SIG-M5 treated with dmso at 0.1 percent for 504 hours (cell line): Measurements from ENCODE around the gene KRTAP5-7.
"Not testable (repeated sequence)": the region's sequence is repeated elsewhere in the genome, so short reads cannot be mapped to it uniquely, and the experiment has no call there.

Experiments used
- DNase-seq: peaks from one replicate; lab custom pipeline; 2025; ENCODE audit not compliant: unreplicated experiment; lab: John Stamatoyannopoulos, UW

KRTAP5-7 gene

GRCh38 chr11:71556018-71556417 is 29.0 kb downstream of the KRTAP5-7 start:
- DNase-seq, result no peak

GRCh38 chr11:71557257-71557656 is 30.2 kb downstream of the KRTAP5-7 start:
- no peak for DNase-seq

- DNase-seq, result no peak
Measured at GRCh38 chr11:71558996-71559395, 31.9 kb downstream of the KRTAP5-7 start.

DNA sequence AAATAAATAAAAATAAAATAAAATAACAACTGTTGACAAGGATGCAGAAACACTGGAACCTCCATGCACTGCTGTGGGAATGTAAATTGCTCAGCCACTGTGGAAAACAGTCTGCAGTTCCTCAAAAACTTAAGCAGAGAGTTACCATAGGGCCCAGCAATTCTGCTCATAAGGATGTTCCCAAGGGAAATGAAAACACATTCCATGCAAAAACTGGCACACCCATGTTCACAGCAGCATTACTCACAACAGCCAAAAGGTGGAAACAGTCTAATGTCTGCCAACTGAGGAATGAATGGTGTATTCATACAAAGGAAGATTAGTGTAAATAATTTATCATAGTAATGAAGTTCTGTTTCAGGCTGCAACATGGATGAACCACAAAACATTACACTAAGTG is 35.1 kb downstream of the KRTAP5-7 start:
- no peak for DNase-seq

DNA sequence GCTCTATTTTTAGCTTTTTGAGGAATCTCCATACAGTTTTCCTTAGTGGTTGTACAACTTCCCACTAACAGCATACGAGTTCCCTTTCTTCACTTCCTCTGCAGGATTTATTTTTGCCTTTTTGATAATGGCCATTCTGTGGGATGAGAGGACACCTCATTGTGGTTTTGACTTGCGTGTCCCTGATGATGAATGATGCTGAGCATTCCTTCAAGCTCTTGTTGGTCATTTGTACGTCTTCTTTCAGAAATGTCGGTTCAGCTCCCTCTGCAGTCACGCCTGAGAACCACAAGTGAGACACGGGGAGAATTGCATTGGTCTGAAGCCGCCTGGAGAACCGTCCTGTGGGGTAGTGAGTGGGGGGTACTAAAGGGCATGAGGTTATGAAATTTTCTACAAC is 36.3 kb downstream of the KRTAP5-7 start:
- DNase-seq, result no peak

DNA sequence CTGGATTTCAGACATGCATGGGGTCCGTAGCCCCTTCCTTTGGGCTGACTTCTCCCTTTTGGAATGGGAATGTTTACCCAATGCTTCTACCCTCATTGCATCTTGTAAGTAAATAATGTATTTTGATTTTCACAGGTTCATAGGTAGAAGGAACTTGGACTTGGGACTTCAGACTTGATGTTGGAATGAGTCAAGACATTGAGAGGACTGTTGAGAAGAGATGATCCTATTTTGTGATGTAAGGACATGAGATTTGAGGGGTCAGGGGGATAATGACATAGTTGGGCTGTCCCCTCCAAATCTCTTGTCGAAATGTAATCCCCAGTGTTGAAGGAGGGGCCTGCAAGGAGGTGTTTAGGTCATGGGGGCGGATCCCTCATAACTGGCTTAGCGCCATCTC is 37.4 kb downstream of the KRTAP5-7 start:
- DNase-seq, result no peak

DNA sequence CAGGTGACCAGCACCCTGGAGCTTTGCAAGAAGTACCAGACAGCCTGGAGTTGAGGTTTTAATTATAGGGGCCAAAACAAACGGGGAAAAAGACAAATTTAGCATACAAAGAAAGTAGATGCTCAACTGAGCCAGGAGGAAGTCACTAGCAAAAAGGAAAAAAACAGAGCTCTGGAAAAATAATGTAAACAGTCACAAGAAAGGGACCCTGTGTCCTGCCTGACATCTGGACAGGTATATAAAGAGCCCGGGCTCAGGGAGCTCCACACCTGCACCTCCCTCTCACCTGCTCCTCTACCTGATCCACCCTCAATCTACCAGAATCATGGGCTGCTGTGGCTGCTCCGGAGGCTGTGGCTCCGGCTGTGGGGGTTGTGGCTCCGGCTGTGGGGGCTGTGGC is 38.2 kb downstream of the KRTAP5-7 start, which contains the start of gene KRTAP5-10:
Gene KRTAP5-10, plus strand, starts transcription at position 301 of the 400 bp plus-strand sequence. Its CDS starts 25 bp downstream, at position 326.
- no peak for DNase-seq

GRCh38 chr11:71566081-71566620 is 39.1 kb downstream of the KRTAP5-7 start:
- no peak for DNase-seq

DNA sequence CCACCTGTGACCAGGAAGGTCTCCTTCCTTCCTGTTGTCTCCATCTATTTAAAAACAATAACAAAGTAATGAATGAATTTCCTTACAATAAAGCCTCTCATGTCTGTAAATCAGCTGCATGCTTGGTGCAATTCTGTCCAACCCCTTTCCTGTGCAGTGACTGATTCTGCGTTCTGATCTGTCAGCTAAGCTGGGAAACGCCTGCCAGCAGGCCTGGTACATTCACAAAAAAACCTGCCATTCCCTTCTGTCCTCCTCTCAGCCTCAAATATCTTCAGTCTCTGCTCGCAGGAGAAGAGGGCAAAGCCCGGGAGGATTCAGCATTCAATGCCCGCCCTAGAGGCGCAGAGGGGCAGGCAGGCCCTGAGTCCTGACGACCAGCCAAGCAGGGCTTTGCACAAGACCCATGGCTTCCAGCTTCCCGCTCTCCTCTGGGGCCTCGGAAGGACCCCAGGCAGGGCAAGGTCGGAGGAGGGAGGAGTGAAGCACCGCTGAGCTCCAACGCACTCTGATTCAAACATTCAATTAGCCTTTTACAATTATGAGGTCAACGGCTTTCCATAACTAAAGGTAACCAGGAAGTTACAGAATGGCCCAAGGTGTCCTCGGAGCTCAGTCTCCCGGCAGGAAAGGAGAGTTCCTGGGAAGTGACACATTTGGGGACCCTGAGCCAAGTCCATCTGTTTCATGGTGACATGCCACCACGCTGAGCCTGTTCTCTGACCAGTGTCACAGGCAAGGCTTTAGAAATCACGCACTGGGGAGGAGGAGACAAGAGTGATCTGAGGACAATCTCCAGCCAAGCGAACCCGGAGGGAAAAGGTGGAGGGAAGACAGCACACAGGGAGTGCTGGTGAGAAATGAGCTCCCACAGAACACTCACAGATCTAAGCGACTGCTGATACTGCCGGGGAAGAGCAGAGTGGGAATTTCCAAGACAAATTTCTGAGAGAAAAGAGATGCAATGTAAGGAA is 39.8 kb downstream of the KRTAP5-7 start:
- DNase-seq, result not testable (repeated sequence)

DNA sequence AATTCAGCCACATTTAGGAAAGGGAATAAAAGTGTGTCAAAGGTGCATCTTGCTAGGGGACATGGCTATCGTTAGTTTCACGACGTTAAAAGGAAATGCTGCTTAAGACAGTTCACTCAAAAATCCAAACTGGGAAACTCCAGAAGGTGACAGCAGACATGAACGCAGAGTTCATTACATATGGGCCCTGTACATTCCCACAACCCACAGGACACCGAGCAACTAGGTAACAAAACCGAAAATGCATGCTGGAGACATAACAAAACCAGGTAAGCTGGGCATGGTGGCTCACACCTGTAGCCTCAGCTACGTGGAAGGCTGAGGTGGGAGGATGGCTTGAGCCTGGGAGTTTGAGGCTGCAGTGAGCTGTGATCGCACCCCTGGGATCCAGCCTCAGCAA is 40.6 kb downstream of the KRTAP5-7 start:
- DNase-seq, result not testable (repeated sequence)

GRCh38 chr11:71568704-71569349 is 41.8 kb downstream of the KRTAP5-7 start:
- DNase-seq, result no peak

DNA sequence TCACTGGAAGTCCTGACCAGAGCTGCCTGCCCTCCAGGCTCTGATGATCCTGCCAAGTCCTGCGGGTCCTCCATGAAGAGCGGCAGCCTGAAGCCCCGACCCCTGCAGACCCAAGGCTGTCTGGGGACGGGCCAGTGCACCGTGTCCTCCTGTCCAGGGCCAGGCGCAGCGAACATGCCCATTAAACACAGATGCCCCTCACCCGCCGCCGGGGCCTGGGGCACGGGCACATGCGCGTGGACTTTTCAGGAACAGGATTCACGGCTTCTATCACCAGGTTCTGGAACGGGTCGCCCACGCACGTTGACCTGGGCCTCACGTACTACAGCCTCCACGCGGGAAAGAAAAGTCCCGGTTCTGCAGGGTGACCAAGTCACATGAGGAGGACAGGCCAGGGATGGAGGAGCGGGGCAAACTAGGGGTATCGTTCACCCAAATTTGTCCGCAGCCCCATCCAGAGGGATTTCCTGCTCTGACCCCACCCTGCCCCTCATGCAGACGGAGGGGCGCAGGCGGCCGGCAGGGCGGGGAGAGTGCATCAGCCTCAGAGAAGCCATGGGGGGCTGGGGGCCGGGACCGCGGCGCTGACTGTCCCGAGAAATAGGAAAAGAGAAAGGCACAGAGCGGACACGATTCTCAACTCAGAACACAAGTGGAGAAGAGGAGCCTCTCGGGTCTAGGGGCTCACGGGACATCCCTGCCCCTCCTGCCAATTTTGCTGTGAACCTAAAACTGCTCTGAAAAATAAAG is 44.2 kb downstream of the KRTAP5-7 start:
- DNase-seq, result not testable (repeated sequence)

GRCh38 chr11:71572811-71573210 is 45.7 kb downstream of the KRTAP5-7 start:
- no peak for DNase-seq

GRCh38 chr11:71574418-71574817 is 47.4 kb downstream of the KRTAP5-7 start:
- DNase-seq, result no peak

GRCh38 chr11:71575723-71576424 is 48.8 kb downstream of the KRTAP5-7 start:
- DNase-seq, result no peak

DNA sequence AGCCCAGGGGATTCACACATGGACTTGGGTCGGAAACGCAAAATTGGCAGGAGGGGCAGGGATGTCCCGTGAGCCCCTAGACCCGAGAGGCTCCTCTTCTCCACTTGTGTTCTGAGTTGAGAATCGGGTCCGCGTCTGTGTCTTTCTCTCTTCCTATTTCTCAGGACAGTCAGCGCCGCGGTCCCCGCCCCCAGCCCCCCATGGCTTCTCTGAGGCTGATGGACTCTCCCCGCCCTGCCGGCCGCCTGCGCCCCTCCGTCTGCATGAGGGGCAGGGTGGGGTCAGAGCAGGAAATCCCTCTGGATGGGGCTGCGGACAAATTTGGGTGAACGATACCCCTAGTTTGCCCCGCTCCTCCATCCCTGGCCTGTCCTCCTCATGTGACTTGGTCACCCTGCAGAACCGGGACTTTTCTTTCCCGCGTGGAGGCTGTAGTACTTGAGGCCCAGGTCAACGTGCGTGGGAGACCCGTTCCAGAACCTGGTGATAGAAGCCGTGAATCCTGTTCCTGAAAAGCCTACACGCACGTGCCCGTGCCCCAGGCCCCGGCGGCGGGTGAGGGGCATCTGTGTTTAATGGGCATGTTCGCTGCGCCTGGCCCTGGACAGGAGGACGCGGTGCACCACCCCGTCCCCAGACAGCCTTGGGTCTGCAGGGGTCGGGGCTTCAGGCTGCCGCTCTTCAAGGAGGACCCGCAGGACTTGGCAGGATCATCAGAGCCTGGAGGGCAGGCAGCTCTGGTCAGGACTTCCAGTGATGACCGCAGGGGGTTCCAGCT is 49.8 kb downstream of the KRTAP5-7 start:
- not testable (repeated sequence) for DNase-seq

DNA sequence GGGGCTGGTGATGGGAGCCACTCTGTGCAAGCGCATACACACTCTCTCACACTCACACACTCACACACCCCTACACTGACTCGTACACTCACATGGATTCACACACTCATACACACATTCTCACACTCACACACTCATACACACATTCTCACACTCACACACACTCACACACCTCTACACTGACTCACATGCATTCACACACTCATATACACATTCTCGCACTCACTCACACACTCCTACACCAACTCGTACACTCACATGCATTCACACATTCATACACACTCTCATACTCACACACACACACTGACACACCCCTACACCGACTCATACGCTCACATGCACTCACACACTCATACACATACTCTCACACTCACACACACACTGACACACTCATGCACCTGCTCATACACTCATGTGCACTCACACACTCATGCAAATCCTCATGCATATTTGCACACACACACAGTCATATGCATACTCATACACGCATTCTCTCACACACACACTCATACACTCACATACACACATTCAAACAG is 50.5 kb downstream of the KRTAP5-7 start:
- no peak for DNase-seq
